ENCODE results near the gene STXBP5.

The STXBP5 gene

GRCh38 chr6:147204060-147204785, at the start of gene STXBP5:
Gene STXBP5, plus strand, starts transcription at chr6:147204417. Its CDS starts 116 bp downstream, at chr6:147204533.
- no peak for DNase-seq

GRCh38 chr6:147154454-147154853, 49.8 kb upstream of the STXBP5 start:
- no peak for DNase-seq

- no peak for DNase-seq
Observed at GRCh38 chr6:147156218-147156617, 48.0 kb upstream of the STXBP5 start.

GRCh38 chr6:147156799-147157382, 47.3 kb upstream of the STXBP5 start:
- no peak for DNase-seq

- DNase-seq = no peak
Observed at GRCh38 chr6:147157930-147158329, 46.3 kb upstream of the STXBP5 start.

GRCh38 chr6:147158881-147159280, 45.3 kb upstream of the STXBP5 start:
- no peak for DNase-seq

GRCh38 chr6:147159536-147160374, 44.5 kb upstream of the STXBP5 start:
- DNase-seq = no peak

- no peak for DNase-seq
Observed at GRCh38 chr6:147160593-147160992, 43.6 kb upstream of the STXBP5 start.

GRCh38 chr6:147161253-147161973, 42.8 kb upstream of the STXBP5 start:
- DNase-seq = no peak

- no peak for DNase-seq
Observed at GRCh38 chr6:147161974-147162495, 42.2 kb upstream of the STXBP5 start.

- no peak for DNase-seq
Observed at GRCh38 chr6:147164761-147165160, 39.5 kb upstream of the STXBP5 start.

- DNase-seq = no peak
Observed at GRCh38 chr6:147166360-147166944, 37.8 kb upstream of the STXBP5 start.

GRCh38 chr6:147166992-147167391, 37.2 kb upstream of the STXBP5 start:
- no peak for DNase-seq

GRCh38 chr6:147167576-147168461, 36.4 kb upstream of the STXBP5 start:
- no peak for DNase-seq

GRCh38 chr6:147169529-147169928, 34.7 kb upstream of the STXBP5 start:
- DNase-seq = no peak

- DNase-seq = no peak
Observed at GRCh38 chr6:147170269-147170668, 33.9 kb upstream of the STXBP5 start.

- DNase-seq = no peak
Observed at GRCh38 chr6:147173140-147173539, 31.1 kb upstream of the STXBP5 start.

GRCh38 chr6:147173675-147174308, 30.4 kb upstream of the STXBP5 start:
- no peak for DNase-seq

GRCh38 chr6:147176795-147177194, 27.4 kb upstream of the STXBP5 start:
- DNase-seq = no peak

- no peak for DNase-seq
Observed at GRCh38 chr6:147177286-147177685, 26.9 kb upstream of the STXBP5 start.

GRCh38 chr6:147178355-147178754, 25.9 kb upstream of the STXBP5 start:
- DNase-seq = no peak
